ENCODE data around the gene GABRB1.

GRCh38 chr4:47118192-47118929 is 87.0 kb downstream of the GABRB1 start:
- TF ChIP-seq CTCF (conservative IDR thresholded peaks at IDR 0.05; ENCODE audit: low read depth in 2 of 2) (no peak), EZH2 (IDR thresholded peaks at IDR 0.05; ENCODE audit: low read depth, unreplicated experiment) (no peak), POLR2AphosphoS5 (IDR thresholded peaks at IDR 0.05; ENCODE audit: low read depth) (no peak), EZH2phosphoT487 (IDR thresholded peaks at IDR 0.05; ENCODE audit: unreplicated experiment) (no peak), JUNB (IDR thresholded peaks at IDR 0.05; ENCODE audit: unreplicated experiment) (no peak), REST (IDR thresholded peaks at IDR 0.05; ENCODE audit: unreplicated experiment) (no peak)

All from GM23338 (cell line).